GM19438 (cell line): ENCODE measurements around the gene PCSK6.
A peak's percentile ranks its signal among the peaks of the same experiment; 100 is the strongest.
"Not testable (repeated sequence)": the region's sequence is repeated elsewhere in the genome, so short reads cannot be mapped to it uniquely, and the experiment has no call there.

ENCODE experiments used
- ATAC-seq: cut with Tn5 transposase; IDR thresholded peaks from one replicate; pipeline ENCODE4 v1.9.1; 2021; ENCODE audit warnings: low read depth; ENCODE audit not compliant: unreplicated experiment

PCSK6 gene

GRCh38 chr15:101294731-101295606 lies 194.5 kb downstream of the PCSK6 start, which contains the start of gene SNRPA1:
Gene SNRPA1, minus strand, starts transcription at chr15:101295248. Its CDS starts 70 bp downstream, at chr15:101295178.
- ATAC-seq, result peak; percentile 73

- ATAC-seq, result no peak
Observed at GRCh38 chr15:101293122-101293521, 196.4 kb downstream of the PCSK6 start.

- ATAC-seq, result no peak
Observed at GRCh38 chr15:101288905-101289513, 200.5 kb downstream of the PCSK6 start.

GRCh38 chr15:101287342-101287741 lies 202.2 kb downstream of the PCSK6 start:
- not testable (repeated sequence) for ATAC-seq

- no peak for ATAC-seq
Observed at GRCh38 chr15:101286471-101287114, 202.9 kb downstream of the PCSK6 start.

- no peak for ATAC-seq
Observed at GRCh38 chr15:101283931-101284330, 205.6 kb downstream of the PCSK6 start.

GRCh38 chr15:101280007-101280406 lies 209.5 kb downstream of the PCSK6 start:
- ATAC-seq, result no peak

GRCh38 chr15:101277943-101278564 lies 211.5 kb downstream of the PCSK6 start:
- no peak for ATAC-seq

GRCh38 chr15:101277038-101277822 lies 212.3 kb downstream of the PCSK6 start, which contains the start of gene SELENOS:
Gene SELENOS, minus strand, starts transcription at chr15:101277485. Its CDS starts 68 bp downstream, at chr15:101277417.
- peak; percentile 81 for ATAC-seq

- peak; percentile 47 for ATAC-seq
Observed at GRCh38 chr15:101276501-101277037, 212.9 kb downstream of the PCSK6 start.

GRCh38 chr15:101275018-101275417 lies 214.5 kb downstream of the PCSK6 start:
- ATAC-seq, result no peak

- ATAC-seq, result no peak
Observed at GRCh38 chr15:101273534-101273933, 216.0 kb downstream of the PCSK6 start.

GRCh38 chr15:101272584-101272983 lies 216.9 kb downstream of the PCSK6 start:
- no peak for ATAC-seq

GRCh38 chr15:101269479-101270223 lies 219.9 kb downstream of the PCSK6 start:
- ATAC-seq, result no peak

GRCh38 chr15:101267320-101268104 lies 222.0 kb downstream of the PCSK6 start:
- no peak for ATAC-seq

- ATAC-seq, result no peak
Observed at GRCh38 chr15:101266787-101267186, 222.7 kb downstream of the PCSK6 start.

GRCh38 chr15:101266034-101266433 lies 223.5 kb downstream of the PCSK6 start:
- ATAC-seq, result no peak
